Right lobe of liver (tissue), 6 donors: ENCODE results near the gene GABRA5. TPM values are rescaled to one million over a fixed set of nuclear protein-coding genes. Genes with fewer than 3 reads are reported as not detected.

Experiments
- ATAC-seq, 4 donors: fragments of 200-7000 bp; cut with Tn5 transposase; one replicate each; pipeline ENCODE4 v1.9.1; 2020; ENCODE audit warnings: mild to moderate bottlenecking in 4 of 4, moderate library complexity in 4 of 4
- DNase-seq, 3 donors: peaks; one replicate each; pipeline ENCODE4 v3.0.0-alpha.2; 2020
- H3K27ac ChIP-seq, 3 donors: fragments of 200-600 bp; one replicate each; pipeline ENCODE4 v1.8.0; 2022
- H3K27me3 ChIP-seq, 2 donors: fragments of 200-600 bp; one replicate each; pipeline ENCODE4 v1.8.0; 2022
- H3K36me3 ChIP-seq, 4 donors: fragments of 200-600 bp; sonication (generic) in 1 of 4; one replicate each; pipeline versions ENCODE4 v1.5.1 to v1.8.0; 2017 to 2022; ENCODE audit warnings: control low read depth in 1 of 4
- H3K4me1 ChIP-seq, 4 donors: fragments of 200-600 bp; sonication (generic) in 1 of 4; one replicate each; pipeline versions ENCODE4 v1.5.1 to v1.8.0; 2017 to 2022; ENCODE audit warnings: control low read depth in 1 of 4
- H3K4me3 ChIP-seq, 3 donors: fragments of 200-600 bp; one replicate each; pipeline ENCODE4 v1.8.0; 2022
- H3K9me3 ChIP-seq, 4 donors: fragments of 200-600 bp; sonication (generic) in 1 of 4; one replicate each; pipeline versions ENCODE4 v1.5.1 to v1.8.0; 2017 to 2022; ENCODE audit warnings: control low read depth in 1 of 4
- POLR2A ChIP-seq: fragments of 450-650 bp; IDR thresholded peaks from one replicate; pipeline ENCODE4 v1.6.1; 2017; ENCODE audit warnings: antibody characterized with exemption, mild to moderate bottlenecking
- WGBS: methylation state at CpG from one replicate; pipeline ENCODE4 v1.1.6; 2018; ENCODE audit warnings: low coverage, low lambda C conversion rate; ENCODE audit not compliant: insufficient coverage; ENCODE audit errors: missing lambda C conversion rate; 5-methylcytosine and 5-hydroxymethylcytosine counted together
- intact Hi-C, 2 donors: fragments of 100-400 bp; cut with DNase I; formaldehyde crosslinking; loops; one replicate each; pipeline versions ENCODE4 v1.11.2 to v1.14.1; 2022
- total RNA-seq, 6 experiments: library from RNA; depleted of rRNA in 2 of 6; stranded (reverse); fragments of >200 nt in 2 of 6; fragmentation: NEBNext Ultra II Directional in 3 of 6; extraction: Animal tissue kit (Norgen Biotek cat#: 25700) in 3 of 6; gene quantifications; one replicate each; pipeline versions ENCODE4 v1.1.0 to v1.2.4, GENCODE V29; 2016 to 2023
- TF ChIP-seq, protein P1 (sequence below), 4 donors: fragments of 200-600 bp in 3 of 4; fragments of 450-650 bp in 1 of 4; IDR thresholded peaks; one replicate each; pipeline versions ENCODE4 v1.5.1 to v1.8.0; 2016 to 2022; ENCODE audit warnings: antibody characterized with exemption in 4 of 4, mild to moderate bottlenecking in 2 of 4
- donor health status: DM: no; HTN: yes; CAD: no.
- donor health status: DM: no; HTN: no; CAD: no.
- donor health status: DM: no; HTN: no; CAD: no.
- donor health status: DM: no; HTN: yes; CAD: no.
- donor health status: DM: no; HTN: yes; CAD: no.

GABRA5 gene
- total RNA-seq, 6 experiments from 2014 or later = not detected

- WGBS = 10% methylated on average over 22 of the region's 48 CpGs
- Histone ChIP-seq H3K27me3 (no peaks in the 10 kb centered on the region), H3K27ac (no peak overlapping the region), H3K9me3 (no peaks in the 10 kb centered on the region), H3K36me3 (no peaks in the 10 kb centered on the region), H3K4me1 (no peaks in the 10 kb centered on the region), H3K4me3 (no peak overlapping the region)
- TF ChIP-seq POLR2A = no peak
- TF ChIP-seq, protein P1, sequence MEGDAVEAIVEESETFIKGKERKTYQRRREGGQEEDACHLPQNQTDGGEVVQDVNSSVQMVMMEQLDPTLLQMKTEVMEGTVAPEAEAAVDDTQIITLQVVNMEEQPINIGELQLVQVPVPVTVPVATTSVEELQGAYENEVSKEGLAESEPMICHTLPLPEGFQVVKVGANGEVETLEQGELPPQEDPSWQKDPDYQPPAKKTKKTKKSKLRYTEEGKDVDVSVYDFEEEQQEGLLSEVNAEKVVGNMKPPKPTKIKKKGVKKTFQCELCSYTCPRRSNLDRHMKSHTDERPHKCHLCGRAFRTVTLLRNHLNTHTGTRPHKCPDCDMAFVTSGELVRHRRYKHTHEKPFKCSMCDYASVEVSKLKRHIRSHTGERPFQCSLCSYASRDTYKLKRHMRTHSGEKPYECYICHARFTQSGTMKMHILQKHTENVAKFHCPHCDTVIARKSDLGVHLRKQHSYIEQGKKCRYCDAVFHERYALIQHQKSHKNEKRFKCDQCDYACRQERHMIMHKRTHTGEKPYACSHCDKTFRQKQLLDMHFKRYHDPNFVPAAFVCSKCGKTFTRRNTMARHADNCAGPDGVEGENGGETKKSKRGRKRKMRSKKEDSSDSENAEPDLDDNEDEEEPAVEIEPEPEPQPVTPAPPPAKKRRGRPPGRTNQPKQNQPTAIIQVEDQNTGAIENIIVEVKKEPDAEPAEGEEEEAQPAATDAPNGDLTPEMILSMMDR (IDR thresholded peaks at IDR 0.05) = no peak
- intact Hi-C loops = no loop called here
- ATAC-seq = no peak
- no peak for DNase-seq
Measured at GRCh38 chr15:26967719-26968269, 100.9 kb downstream of the GABRA5 start.

DNA sequence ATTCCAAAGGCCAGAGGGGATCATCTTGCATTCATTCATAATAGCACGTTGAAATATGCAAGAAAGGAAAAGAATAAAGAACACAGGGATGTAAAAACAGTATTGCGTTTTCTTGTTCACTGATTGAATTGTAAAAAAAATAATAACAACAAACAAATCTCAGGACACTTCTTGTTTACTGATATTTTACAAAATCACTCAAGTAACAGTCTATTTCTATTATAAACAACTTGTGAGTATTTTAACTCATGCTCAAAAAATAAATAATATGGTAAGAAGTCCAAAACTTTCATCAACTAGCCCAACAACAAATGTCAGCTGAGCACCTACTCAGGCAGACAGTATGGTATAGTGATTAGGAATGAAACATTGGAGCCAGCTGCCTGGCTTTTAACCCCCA, 101.9 kb downstream of the GABRA5 start:
- no peaks in the 10 kb centered on the region for H3K9me3 ChIP-seq
- 44% methylated on average over 2 of the region's 2 CpGs for WGBS
- TF ChIP-seq, protein P1 (IDR thresholded peaks at IDR 0.05) = no peak
- TF ChIP-seq POLR2A = no peak
- DNase-seq (no peak), ATAC-seq (no peak)
- no peak overlapping the region for H3K27ac ChIP-seq
- no peaks in the 10 kb centered on the region for H3K36me3 ChIP-seq
- H3K4me3 ChIP-seq = no peak overlapping the region
- intact Hi-C loops = no loop called here
- no peaks in the 10 kb centered on the region for H3K4me1 ChIP-seq
- no peaks in the 10 kb centered on the region for H3K27me3 ChIP-seq

GRCh38 chr15:26970712-26971210, 103.9 kb downstream of the GABRA5 start, which contains the start of gene GABRG3:
Gene GABRG3, plus strand, starts transcription at chr15:26971181.
- ATAC-seq = peak in 3 of 4 donors; percentile 17 to 47 (median 38)
- Histone ChIP-seq H3K4me1 (no peaks in the 10 kb centered on the region), H3K36me3 (no peaks in the 10 kb centered on the region), H3K27me3 (no peaks in the 10 kb centered on the region), H3K9me3 (no peaks in the 10 kb centered on the region), H3K4me3 (no peak within 1 kb of the TSS), H3K27ac (no peak within 1 kb of the TSS)
- 3% methylated on average over 17 of the region's 33 CpGs for WGBS
- intact Hi-C loops = no loop called here
- no peak for DNase-seq
- no peak for TF ChIP-seq POLR2A
- TF ChIP-seq, protein P1 (IDR thresholded peaks at IDR 0.05) = no peak

- no peak for DNase-seq
- 13% methylated on average over 6 of the region's 72 CpGs for WGBS
- intact Hi-C loops = no loop called here
Measured at GRCh38 chr15:26971271-26972018, 104.6 kb downstream of the GABRA5 start.

More at GRCh38 chr15:26971271-26972018, 104.6 kb downstream of the GABRA5 start:
- Histone ChIP-seq H3K27ac (no peak overlapping the region), H3K27me3 (no peaks in the 10 kb centered on the region), H3K9me3 (no peaks in the 10 kb centered on the region), H3K4me3 (no peak overlapping the region), H3K4me1 (no peaks in the 10 kb centered on the region), H3K36me3 (no peaks in the 10 kb centered on the region)
- peak in 1 of 4 donors; percentile 28 for ATAC-seq
- TF ChIP-seq, protein P1 (IDR thresholded peaks at IDR 0.05) = no peak
- no peak for TF ChIP-seq POLR2A
